KMS-11 (cell line): ENCODE measurements around the gene CALD1.

Experiments
- H2AFZ ChIP-seq: fragments of 200-600 bp; sonication (generic); 2 replicates; pipeline ENCODE4 v1.6.1; 2016; ENCODE audit warnings: antibody characterized with exemption, mixed run types, low read depth
- H3K27ac ChIP-seq: fragments of 200-600 bp; sonication (generic); 2 replicates; pipeline ENCODE4 v1.6.1; 2016; ENCODE audit warnings: mild to moderate bottlenecking, mixed run types
- H3K27me3 ChIP-seq: fragments of 200-600 bp; sonication (generic); 2 replicates; pipeline ENCODE4 v1.6.1; 2017; ENCODE audit warnings: mild to moderate bottlenecking, low read depth, mixed run types, moderate library complexity; ENCODE audit not compliant: insufficient read depth
- H3K36me3 ChIP-seq: fragments of 200-600 bp; sonication (generic); 2 replicates; pipeline ENCODE4 v1.6.1; 2017; ENCODE audit warnings: mild to moderate bottlenecking, mixed run types; ENCODE audit not compliant: insufficient read depth
- H3K4me1 ChIP-seq: fragments of 200-600 bp; sonication (generic); 2 replicates; pipeline ENCODE4 v1.6.1; 2016; ENCODE audit warnings: mild to moderate bottlenecking, low read depth, mixed run types; ENCODE audit not compliant: poor library complexity, severe bottlenecking
- H3K4me2 ChIP-seq: fragments of 200-600 bp; sonication (generic); 2 replicates; pipeline ENCODE4 v1.7.0; 2016; ENCODE audit warnings: mild to moderate bottlenecking, mixed run types
- H3K4me3 ChIP-seq: fragments of 200-600 bp; sonication (generic); IDR thresholded peaks from 2 replicates; pipeline ENCODE4 v1.6.1; 2017; ENCODE audit warnings: low read depth, low read length, mixed read lengths; ENCODE audit not compliant: insufficient read depth
- H3K79me2 ChIP-seq: fragments of 200-600 bp; sonication (generic); 2 replicates; pipeline ENCODE4 v1.6.1; 2016; ENCODE audit warnings: low read depth, mixed run types; ENCODE audit not compliant: insufficient read depth
- H3K9ac ChIP-seq: fragments of 200-600 bp; sonication (generic); 2 replicates; pipeline ENCODE4 v1.6.1; 2016; ENCODE audit warnings: mild to moderate bottlenecking, mixed run types
- H4K20me1 ChIP-seq: fragments of 200-600 bp; sonication (generic); 2 replicates; pipeline ENCODE4 v1.6.1; 2016; ENCODE audit warnings: mild to moderate bottlenecking, mixed run types; ENCODE audit not compliant: insufficient read depth
- TF ChIP-seq, protein P1 (sequence below): fragments of 200-600 bp; sonication (generic); conservative IDR thresholded peaks from 2 replicates; pipeline ENCODE4 v1.6.1; 2017; ENCODE audit warnings: low read depth, mild to moderate bottlenecking, antibody characterized with exemption, low read length, moderate library complexity, mixed read lengths

CALD1 gene

DNA sequence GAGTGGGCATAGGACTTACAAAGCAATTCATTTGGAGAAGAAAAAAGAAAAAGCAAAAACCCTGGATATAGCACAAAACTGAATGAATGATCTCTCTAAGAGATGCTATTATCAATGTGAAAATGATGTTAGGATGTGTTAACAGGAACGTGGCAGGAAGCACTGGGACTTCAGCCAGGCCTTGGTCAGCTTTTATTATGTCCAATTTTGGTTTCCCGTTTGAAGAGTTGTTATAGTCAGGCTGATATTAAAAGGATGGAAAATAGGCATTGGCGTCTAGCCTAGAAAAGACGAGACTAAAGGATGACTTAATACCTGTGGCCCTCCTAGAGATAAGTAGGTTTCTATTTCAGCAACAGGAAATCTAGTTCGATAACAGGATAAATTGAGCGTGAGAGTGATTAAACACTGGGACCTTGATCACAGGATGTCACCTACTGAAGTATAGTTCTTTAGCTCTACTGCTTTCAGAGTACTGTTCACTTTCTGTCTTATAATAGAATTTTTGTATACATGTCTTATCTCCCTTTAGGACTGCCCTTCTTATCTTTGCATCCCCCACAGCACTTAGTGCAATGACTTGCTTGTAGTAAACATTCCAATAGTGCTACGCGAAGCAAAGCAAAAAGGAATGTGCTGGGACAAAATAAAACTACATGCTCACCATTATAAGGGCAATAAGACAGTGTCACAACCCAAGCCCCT, 107.1 kb downstream of the CALD1 start:
- Histone ChIP-seq H3K36me3 (no peaks in the 10 kb centered on the region), H3K9ac (no peak overlapping the region), H3K4me2 (no peak overlapping the region), H4K20me1 (no peaks in the 10 kb centered on the region), H3K79me2 (no peaks in the 10 kb centered on the region), H3K27me3 (no peaks in the 10 kb centered on the region; the same call in 1 of the 2 replicates), H3K27ac (no peak overlapping the region), H2AFZ (no peak overlapping the region), H3K4me3 (no peak overlapping the region), H3K4me1 (no peaks in the 10 kb centered on the region)
- TF ChIP-seq, protein P1, sequence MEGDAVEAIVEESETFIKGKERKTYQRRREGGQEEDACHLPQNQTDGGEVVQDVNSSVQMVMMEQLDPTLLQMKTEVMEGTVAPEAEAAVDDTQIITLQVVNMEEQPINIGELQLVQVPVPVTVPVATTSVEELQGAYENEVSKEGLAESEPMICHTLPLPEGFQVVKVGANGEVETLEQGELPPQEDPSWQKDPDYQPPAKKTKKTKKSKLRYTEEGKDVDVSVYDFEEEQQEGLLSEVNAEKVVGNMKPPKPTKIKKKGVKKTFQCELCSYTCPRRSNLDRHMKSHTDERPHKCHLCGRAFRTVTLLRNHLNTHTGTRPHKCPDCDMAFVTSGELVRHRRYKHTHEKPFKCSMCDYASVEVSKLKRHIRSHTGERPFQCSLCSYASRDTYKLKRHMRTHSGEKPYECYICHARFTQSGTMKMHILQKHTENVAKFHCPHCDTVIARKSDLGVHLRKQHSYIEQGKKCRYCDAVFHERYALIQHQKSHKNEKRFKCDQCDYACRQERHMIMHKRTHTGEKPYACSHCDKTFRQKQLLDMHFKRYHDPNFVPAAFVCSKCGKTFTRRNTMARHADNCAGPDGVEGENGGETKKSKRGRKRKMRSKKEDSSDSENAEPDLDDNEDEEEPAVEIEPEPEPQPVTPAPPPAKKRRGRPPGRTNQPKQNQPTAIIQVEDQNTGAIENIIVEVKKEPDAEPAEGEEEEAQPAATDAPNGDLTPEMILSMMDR, result no peak

DNA sequence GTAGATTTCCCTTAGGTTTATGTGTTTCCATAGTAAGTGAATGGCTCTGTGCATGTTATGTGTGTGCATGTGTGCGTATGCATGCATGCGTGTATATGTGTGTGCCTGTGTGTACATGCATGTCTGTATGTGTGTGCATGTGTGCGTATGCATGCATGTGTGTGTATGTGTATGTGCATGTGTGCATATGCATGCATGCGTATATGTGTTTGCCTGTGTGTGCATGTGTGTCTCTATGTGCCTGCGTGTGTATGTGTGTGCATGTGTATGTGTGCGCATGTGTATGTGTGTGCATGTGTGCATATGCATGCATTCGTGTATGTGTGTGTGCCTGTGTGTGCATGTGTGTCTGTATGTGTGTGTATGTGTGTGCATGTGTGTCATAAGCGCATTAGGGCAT, 108.1 kb downstream of the CALD1 start:
- TF ChIP-seq, protein P1, result no peak
- Histone ChIP-seq H3K4me1 (no peaks in the 10 kb centered on the region), H3K36me3 (no peaks in the 10 kb centered on the region), H3K4me2 (no peak overlapping the region), H2AFZ (no peak overlapping the region), H4K20me1 (no peaks in the 10 kb centered on the region), H3K9ac (no peak overlapping the region), H3K27me3 (no peaks in the 10 kb centered on the region; the same call in 1 of the 2 replicates), H3K4me3 (no peak overlapping the region), H3K79me2 (no peaks in the 10 kb centered on the region), H3K27ac (no peak overlapping the region)

DNA sequence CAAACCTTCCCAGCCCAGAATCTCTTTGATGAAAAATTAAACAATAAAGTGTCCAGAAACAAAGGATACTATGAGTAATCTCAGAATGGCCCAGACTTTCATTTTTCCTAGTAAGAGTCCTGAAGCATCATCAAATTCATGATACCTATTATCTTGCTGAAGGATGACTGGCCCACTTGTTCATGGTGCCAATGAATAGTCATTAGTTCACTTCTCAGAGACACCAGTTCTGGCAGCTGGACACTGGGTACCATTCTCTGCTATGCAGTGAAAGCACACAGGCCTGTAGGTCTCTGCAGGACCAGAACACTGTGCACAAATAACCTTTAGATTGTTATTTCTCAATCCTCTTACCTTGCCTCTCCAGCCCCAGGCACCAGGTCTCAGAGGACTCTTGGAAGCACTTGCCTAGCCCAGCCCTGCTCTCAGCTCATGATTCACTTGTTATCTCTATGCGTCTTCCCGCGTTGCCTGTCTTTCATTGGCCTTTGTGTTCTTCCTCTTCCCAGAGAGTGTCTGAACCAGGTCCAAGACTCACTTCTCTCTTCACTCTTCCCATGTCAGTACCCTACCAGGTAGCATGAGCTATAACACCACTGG, 108.8 kb downstream of the CALD1 start:
- H3K27me3 ChIP-seq, result no peaks in the 10 kb centered on the region; the same call in 1 of the 2 replicates
- no peaks in the 10 kb centered on the region for H3K36me3 ChIP-seq
- H3K27ac ChIP-seq, result no peak overlapping the region
- no peaks in the 10 kb centered on the region for H4K20me1 ChIP-seq
- H3K9ac ChIP-seq, result no peak overlapping the region
- H2AFZ ChIP-seq, result no peak overlapping the region
- H3K4me3 ChIP-seq, result no peak overlapping the region
- H3K4me1 ChIP-seq, result no peaks in the 10 kb centered on the region
- no peaks in the 10 kb centered on the region for H3K79me2 ChIP-seq
- H3K4me2 ChIP-seq, result no peak overlapping the region
- TF ChIP-seq, protein P1, result no peak

DNA sequence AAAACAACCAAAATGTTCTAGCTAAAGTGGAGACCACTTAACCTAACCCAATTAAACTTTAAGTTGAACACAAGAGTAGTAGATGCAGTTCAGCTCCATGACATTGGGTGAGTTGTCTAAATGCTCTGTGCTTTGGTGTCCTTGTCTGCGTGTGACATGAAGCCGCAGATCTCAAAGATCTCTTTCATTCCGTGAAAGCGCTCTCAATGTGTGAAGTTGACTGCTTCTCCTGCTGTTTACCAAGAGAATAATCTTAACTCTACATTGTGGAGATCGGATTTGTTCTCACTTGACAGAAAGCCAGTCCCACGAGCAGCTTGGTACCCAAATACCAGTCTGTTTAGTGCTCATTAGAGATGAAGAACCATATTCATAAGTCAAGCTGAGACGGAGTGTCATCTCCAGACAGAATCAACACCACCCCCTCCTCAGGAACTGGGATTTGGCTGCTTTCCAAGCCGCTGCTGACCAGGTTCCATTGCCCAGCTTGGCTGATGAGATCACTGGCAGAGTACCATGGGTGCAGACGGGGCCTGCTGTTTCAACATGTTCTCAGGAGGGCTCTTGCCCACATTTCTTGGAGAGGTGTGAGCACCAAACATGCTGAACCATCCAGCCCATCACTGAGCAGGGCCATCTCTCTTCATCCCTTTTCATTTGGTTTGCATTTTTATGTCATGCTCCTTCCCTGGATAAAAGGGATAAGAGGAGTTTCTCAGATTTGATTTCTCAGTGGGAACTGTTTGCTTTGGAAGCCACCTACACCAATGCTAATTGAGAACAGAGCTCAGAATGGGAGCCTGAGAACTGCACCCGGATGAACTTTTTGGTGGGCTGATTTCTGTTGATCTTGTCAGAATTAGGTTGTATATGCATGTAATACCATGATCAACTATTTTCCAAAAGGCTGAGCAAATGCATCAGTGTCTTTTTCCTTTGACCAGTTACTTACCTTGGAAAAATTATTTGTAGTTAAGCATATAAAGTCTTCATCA, 111.1 kb downstream of the CALD1 start:
- no peak overlapping the region for H2AFZ ChIP-seq
- no peaks in the 10 kb centered on the region; the same call in 1 of the 2 replicates for H3K27me3 ChIP-seq
- no peaks in the 10 kb centered on the region for H3K79me2 ChIP-seq
- no peaks in the 10 kb centered on the region for H4K20me1 ChIP-seq
- TF ChIP-seq, protein P1, result no peak
- no peak overlapping the region for H3K27ac ChIP-seq
- no peaks in the 10 kb centered on the region for H3K4me1 ChIP-seq
- no peak overlapping the region for H3K4me2 ChIP-seq
- H3K9ac ChIP-seq, result no peak overlapping the region
- no peak overlapping the region for H3K4me3 ChIP-seq
- H3K36me3 ChIP-seq, result no peaks in the 10 kb centered on the region
